SIG-M5 treated with dmso at 0.1 percent for 504 hours (cell line): ENCODE results near the gene KRTAP4-16.
"Not testable (repeated sequence)": the region's sequence is repeated elsewhere in the genome, so short reads cannot be mapped to it uniquely, and the experiment has no call there.

Experiments
- DNase-seq: peaks from one replicate; lab custom pipeline; 2025; ENCODE audit not compliant: unreplicated experiment; lab: John Stamatoyannopoulos, UW

KRTAP4-16 gene

DNA sequence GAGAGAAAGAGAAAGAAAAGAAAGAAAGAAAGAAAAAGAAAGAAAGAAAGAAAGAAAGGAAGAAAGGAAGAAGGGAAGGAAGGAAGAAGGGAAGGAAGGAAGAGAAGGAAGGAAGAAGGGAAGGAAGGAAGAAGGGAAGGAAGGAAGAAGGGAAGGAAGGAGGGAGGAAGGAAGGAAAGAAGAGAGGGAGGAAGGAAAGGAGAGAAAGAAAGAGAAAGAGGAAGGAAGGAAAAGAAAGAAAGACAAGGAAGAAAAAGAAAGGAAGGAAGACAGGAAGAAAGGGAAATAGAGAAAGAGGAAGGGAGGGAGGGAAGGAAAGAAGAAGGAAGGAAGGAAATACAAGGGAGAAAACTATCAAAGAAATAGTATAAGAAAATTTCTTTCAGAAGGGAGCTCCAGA, 25.2 kb downstream of the KRTAP4-16 start:
- DNase-seq: no peak

DNA sequence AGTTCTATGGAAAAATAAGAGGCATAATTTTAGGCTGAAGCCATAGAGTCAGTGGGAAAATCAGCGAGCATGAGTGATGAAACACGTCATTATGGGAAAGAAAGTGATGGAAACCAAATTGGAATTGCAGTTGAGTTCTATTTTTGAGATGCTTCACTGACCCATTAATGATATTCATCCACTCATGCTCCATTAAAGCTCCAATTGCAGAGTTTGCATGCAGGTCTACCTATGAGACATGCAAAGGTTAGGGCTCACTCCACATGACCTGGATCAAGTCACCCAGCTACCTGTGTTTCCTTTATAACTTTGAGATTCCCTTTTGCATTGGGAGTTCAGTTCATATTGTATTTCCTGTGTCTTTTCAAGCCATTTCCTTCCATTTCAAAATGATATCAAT, 28.3 kb downstream of the KRTAP4-16 start:
- DNase-seq: no peak

DNA sequence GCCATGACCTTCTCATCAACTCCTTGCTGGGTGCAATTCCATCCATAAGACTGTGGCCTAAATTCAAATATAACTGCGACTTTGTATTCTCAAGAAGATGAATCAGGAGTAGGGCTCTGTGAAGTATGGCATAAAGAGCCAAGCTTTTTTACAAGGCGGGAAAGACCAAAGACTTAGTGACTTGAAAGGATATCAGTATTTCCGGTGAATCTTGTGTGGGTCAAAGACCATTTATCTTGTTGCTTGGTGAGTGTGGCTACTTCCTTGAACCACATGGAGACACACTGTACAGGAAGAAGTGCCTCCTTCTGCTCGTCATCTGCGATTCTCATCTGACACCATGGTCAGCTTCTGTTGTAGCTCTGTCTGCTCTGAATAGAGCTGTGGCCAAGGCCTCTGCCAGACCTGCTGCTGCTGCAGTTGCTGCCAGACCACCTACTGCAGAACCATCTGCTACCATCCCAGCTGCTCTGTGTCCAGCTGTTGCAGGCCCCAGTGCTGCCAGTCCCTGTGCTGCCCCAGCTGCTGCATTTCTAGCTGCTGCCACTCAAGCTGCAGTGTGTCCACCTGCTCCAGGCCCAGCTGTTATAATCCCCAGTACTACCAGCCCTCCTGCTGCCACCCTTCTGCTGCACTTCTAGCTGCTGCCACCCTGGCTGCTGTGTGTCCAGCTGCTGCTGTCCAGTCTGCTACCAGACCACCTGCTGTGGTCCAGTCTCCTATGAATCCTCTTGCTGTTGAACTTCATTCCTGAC, 30.2 kb downstream of the KRTAP4-16 start:
- no peak for DNase-seq

DNA sequence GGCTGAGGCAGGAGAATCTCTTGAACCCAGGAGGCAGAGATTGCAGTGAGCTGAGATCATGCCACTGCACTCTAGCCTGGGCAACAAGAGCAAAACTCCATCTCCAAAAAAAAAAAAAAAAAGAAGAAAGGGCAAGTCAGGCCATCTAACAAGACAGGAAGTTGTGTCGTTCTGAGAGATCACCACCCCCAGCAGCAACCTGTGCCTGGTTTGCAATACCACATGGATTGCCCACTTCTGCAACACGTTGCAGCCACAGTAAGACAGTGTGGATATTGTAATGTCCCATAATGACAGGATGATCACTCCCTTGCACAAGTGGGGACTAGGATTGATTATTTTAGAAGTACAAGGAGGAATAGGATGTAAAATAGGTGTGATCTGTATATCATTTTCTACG, 33.0 kb downstream of the KRTAP4-16 start:
- no peak for DNase-seq

DNA sequence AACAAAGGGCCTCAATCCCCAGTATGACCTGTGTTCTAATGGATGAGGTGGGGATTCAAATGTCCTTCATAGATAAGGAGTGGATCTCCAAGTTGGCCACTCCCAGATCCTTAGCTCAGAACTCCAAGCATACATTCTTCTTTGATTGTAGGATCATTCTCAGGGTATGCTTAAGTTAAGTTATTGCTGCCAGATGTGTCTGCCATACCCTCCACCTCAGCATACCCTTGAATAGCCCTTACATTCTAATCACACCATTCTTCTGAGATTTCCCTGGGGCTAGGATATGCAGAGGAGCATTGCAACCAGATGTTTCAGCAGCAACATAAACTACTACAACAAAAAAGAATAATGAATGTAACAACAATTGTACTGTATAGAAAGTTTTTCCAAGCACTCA, 34.7 kb downstream of the KRTAP4-16 start:
- DNase-seq: no peak

DNA sequence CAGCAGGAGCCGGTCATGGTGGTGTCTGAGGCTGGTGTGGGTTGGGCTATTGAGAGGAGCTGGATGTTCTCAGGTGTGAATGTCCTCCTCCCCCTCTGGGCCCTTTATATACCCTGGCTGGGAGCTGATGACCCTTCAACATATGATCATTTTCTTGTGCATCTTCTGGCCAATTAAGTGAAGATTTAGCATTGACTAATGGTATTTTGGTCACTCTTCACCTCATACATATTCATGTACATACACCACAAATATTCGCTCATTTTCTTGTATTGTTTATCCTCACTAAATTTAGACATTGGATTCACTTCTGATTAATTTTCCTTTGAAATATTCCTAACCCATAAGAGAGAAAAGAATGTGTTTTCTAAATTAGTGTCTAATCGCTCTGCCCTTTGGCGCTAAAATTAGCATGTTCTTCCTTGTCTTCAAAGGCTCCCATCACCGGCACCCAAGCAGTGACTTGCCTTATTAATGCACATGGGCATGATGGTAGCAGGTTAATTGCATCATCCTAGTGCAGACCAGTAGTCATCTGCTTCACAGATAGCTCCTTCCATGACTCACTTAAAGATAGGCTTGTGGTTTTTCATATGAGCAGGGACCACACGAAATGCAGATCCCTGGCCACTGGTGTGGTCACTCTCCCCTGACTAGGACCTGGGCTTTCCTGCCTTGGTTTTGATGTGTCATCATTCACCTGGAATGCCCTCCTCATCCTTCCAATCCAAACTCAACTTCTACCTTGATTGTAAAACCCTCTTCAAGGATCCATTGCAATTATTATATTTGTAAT, 36.0 kb downstream of the KRTAP4-16 start, which contains the start of gene KRTAP2-4:
KRTAP2-4 (minus strand) TSS at position 51 of the 796 bp plus-strand sequence; CDS start at position 17, 34 bp downstream.
- no peak for DNase-seq

DNA sequence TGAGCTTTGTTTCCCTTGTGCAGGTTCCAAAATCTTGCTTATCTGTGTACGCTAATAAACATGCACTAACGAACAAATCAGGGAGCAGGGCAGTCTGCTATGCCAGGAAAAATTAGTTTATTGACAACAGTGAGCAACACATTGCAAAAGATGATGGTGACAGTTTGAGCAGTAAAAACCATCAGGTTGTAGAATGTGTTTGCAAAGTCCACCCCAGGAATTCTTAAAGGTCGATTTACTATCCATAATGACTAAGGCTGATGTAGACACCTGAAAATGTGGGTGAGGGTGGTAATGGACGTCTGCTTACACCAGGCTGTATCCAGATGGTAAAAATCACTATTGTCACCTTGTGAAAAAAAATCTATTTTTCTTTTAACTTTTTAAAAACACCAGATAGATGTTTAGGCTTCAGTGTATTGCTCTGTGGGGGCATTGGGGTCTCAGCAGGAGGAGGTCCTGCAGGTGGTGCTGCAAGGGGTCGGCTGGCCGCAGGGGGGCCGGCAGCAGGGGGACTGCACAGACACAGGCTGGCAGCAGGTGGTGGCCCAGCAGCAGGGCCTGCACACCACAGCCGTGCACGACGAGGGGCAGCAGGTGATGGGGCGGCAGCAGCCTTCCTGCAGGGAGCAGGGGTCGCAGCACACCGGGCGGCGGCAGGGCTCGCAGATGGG, 36.9 kb downstream of the KRTAP4-16 start:
- DNase-seq: not testable (repeated sequence)

DNA sequence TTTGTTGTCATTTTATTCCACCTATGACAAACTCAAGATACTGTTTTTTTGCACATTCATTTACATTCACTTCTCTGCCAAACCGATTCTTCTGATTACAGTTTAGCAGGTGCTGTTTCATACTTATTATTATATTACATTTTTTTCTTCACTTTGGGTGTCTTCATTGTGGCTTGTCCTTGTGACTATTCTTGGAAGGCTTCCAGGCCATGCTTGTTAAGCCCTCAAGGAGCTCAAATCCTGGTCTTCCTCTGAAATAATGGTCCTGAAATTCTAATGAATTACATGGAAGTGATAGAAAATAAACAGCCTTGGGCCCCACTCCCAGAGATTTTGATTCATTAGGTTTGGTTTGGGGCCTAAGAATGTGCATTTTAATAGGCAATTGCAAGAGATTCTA, 37.7 kb downstream of the KRTAP4-16 start:
- no peak for DNase-seq

DNA sequence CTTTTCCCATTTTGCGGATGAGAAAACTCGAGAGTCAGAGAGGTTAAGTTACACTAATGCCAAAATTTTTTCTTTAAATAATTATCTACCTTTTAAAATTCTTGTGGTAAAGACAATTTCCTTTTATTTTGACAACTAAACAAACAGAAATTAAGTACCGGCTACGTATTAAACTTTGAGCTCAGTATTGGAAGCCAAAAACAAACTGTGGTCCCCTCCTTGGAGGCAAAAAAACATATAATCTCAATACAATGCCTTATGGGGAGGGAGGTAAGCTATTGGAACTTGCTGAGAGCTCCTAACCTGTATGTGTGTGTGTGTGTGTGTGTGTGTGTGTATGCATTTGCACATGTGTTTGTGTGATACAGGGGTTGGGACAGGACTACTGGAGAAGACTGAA, 38.6 kb downstream of the KRTAP4-16 start:
- no peak for DNase-seq

DNA sequence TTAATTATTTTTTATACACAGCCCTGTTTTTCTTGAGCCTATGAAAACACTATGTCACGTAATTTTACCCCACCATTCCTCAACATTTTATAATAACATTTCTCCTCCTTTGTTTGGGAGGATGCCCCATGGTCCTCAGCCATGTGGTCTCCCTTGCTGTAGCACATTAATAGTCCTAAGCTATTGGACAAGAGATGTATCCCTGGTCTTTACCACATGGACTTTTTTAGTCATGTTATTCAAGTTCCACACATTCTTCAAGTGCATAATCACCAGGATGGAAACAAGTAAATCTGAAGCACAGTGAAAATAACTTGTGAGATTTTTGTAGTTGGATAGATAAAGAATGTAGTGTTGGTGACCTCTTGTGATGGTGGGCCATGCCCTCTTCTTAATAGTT, 40.0 kb downstream of the KRTAP4-16 start:
- DNase-seq: no peak

DNA sequence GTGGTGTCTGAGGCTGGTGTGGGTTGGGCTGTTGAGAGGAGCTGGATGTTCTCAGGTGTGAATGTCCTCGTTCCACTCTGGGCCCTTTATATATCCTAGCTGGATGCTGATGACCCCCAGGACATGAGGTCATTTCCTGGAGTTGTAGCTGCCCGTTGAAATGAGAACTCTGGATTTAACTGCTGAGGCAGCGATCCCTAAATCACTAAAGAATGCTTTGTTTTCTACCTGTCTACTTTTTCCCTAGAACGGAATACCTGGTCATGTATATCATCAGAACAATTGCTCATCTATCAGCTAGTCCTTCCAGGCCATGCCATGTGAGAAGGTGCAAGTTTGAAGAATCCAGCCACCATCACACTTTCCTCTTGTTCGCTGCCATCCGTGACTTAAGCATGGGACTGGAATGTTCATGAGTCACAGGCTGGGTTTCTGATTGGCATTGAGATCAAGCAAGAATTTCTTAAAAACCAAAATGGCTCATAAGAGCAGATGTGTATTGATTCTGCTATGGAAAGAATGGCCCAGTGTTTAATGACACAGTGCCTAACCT, 41.9 kb downstream of the KRTAP4-16 start, which contains the start of gene KRTAP2-3:
KRTAP2-3 (minus strand) TSS at position 63 of the 553 bp plus-strand sequence. CDS start 64 bp downstream, outside the sequence.
- DNase-seq: no peak

DNA sequence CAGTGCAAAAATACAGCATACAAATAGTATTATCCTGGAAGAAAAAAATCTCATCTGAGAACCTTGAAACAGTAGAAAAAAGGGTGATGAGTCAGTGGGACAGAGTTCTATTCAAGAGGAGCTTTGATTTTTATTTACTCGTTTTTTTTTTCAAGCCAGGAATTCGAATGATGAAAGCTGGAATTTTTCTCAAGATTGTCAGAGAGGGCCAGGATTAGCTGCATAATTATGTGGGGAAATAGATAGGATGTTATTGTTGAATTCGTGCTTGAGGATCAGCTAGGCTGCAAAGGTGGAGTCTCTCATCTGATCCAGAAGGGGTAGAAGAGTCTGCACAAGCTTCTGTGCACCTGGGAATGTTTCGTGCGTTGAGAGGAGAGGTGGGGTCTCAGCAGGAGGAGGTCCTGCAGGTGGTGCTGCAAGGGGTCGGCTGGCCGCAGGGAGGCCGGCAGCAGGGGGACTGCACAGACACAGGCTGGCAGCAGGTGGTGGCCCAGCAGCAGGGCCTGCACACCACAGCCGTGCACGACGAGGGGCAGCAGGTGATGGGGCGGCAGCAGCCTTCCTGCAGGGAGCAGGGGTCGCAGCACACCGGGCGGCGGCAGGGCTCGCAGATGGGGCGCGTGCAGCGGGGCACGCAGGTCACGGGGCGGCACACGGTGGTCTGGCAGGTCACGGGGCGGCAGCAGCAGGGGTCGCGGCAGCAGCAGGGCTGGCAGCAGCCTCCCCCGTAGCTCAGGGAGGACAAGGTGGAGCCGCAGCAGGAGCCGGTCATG, 42.5 kb downstream of the KRTAP4-16 start:
- not testable (repeated sequence) for DNase-seq

DNA sequence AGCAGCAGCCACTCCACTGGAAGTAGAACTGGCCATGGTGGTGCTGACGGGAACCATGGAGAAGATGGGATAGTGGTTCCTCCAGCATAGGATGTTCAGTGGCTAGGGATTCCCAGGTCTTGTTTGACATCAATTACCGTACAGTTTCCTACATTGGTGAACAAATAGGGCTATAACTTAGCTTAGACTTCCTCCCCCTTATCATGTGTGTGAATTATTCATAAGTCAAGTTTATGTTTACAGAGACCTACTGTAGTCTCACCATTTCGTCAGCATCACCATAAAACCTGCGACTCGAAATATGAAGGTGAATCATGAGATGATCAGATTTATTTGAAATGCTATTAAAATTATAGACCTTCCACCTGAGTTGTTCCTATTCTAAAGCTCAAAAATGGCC, 43.3 kb downstream of the KRTAP4-16 start:
- DNase-seq: no peak

DNA sequence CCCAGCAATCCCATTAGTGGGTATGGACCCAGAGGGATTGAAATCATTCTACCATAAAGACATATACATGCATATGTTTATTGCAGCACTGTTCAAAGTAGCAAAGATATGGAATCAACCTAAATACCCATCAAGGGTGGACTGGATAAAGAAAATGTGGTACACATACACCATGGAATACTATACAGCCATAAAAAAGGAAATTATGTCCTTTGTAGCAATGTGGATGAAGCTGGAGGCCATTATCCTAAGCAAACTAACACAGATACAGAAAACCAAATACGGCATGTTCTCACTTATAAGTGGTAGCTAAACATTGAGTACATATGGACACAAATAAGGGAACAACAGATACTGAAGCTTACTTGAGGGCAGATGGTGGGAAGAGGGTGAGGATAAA, 44.5 kb downstream of the KRTAP4-16 start:
- DNase-seq: no peak

DNA sequence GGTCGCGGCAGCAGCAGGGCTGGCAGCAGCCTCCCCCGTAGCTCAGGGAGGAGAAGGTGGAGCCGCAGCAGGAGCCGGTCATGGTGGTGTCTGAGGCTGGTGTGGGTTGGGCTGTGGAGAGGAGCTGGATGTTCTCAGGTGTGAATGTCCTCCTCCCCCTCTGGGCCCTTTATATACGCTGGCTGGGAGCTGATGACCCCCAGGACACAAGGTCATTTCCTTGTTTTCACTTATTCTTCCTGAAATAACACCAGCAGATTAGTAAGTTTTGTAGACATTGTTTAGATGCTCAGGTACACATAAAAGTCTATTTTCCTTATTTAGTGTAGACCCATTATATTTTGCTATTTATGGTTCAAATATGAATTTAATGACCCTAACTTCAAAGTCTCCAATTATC, 46.9 kb downstream of the KRTAP4-16 start, which contains the start of gene KRTAP2-2:
KRTAP2-2 (minus strand) TSS at position 101 of the 400 bp plus-strand sequence; CDS start at position 82, 19 bp downstream.
- not testable (repeated sequence) for DNase-seq

DNA sequence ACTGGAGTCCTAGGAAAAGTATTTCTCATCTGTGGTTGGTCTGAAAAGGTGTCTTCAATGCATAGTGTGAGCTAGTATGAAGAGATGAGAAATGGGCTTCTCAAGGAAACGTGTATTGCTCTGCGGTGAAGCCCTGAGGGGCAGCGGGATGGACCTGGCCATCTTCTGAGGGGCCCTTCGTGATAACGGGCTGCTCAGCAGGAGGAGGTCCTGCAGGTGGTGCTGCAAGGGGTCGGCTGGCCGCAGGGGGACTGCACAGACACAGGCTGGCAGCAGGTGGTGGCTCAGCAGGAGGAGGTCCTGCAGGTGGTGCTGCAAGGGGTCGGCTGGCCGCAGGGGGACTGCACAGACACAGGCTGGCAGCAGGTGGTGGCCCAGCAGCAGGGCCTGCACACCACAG, 47.5 kb downstream of the KRTAP4-16 start:
- DNase-seq: not testable (repeated sequence)

DNA sequence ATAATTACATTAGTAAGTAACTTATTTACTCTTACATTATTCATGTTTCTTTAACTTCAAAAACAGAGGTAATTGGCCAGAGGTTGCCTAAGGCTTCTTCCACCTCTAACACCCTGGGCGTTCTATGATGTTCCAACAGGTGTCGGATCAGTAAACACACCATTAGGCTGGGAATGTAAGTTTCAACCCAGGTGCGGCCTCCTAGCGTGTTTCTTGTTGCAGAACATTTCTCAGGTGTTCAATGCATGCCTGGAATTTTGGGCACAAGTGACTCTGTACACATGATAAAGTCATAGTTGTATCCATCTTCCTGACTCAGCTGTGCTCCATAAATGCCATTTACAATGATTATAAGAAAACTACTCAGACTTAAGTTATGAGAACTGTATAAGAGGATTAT, 48.0 kb downstream of the KRTAP4-16 start:
- DNase-seq: no peak

DNA sequence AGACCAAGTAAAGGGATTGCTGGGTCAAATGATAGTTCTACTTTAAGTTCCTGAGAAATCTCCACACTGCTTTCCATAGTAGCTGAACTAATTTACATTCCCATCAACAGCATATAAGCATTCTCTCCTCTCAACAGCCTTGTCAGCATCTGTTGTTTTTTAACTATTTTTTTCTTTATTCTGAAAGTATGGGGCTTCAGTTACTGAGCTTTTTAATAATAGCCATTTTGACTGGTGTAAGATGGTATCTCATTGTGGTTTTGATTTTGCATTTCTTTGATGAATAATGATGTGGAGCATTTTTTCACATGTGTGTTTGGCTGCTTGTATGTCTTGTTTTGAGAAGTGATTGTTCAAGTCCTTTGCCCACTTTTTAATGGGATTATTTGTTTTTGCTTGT, 49.4 kb downstream of the KRTAP4-16 start:
- DNase-seq: no peak
